Fibroblast of villous mesenchyme (primary cell): ENCODE measurements around the gene BARHL1. TPM values are rescaled to one million over a fixed set of nuclear protein-coding genes. Genes with fewer than 3 reads are reported as not detected.

ENCODE experiments used
- DNase-seq: peaks from one replicate; pipeline ENCODE4 v3.0.0-alpha.2; 2010; ENCODE audit warnings: low read depth
- H3K4me3 ChIP-seq: 2 replicates; pipeline ENCODE4 v1.5.1; 2011; ENCODE audit warnings: low read depth, mild to moderate bottlenecking, low read length
- CTCF ChIP-seq: IDR thresholded peaks from 2 replicates; pipeline ENCODE4 v1.5.1; 2012; ENCODE audit warnings: low read depth, mild to moderate bottlenecking, low read length; ENCODE audit not compliant: insufficient read depth
- total RNA-seq: library from RNA; depleted of rRNA; stranded (reverse); fragments of >200 nt; gene quantifications from 2 replicates; pipeline ENCODE4 v1.2.3, GENCODE V29; 2012

BARHL1 gene
- not detected in 2 replicates for total RNA-seq

- TF ChIP-seq CTCF = no peak
- peak within 1 kb of the TSS; percentile 51 for H3K4me3 ChIP-seq
- DNase-seq = no peak
Observed at GRCh38 chr9:132582276-132582785, at the start of gene BARHL1. TSS of gene BARHL1 (plus strand) at chr9:132582606. CDS start at chr9:132582798, 192 bp downstream.

GRCh38 chr9:132534832-132535231, 47.6 kb upstream of the BARHL1 start:
- no peak for DNase-seq
- no peak overlapping the region for H3K4me3 ChIP-seq
- TF ChIP-seq CTCF = no peak

- no peak for TF ChIP-seq CTCF
- H3K4me3 ChIP-seq = no peak overlapping the region
- DNase-seq = no peak
Observed at GRCh38 chr9:132536124-132536523, 46.3 kb upstream of the BARHL1 start.

GRCh38 chr9:132537352-132537751, 45.1 kb upstream of the BARHL1 start:
- no peak for DNase-seq
- no peak overlapping the region for H3K4me3 ChIP-seq
- no peak for TF ChIP-seq CTCF

GRCh38 chr9:132538071-132538470, 44.3 kb upstream of the BARHL1 start:
- TF ChIP-seq CTCF = no peak

GRCh38 chr9:132539096-132539495, 43.3 kb upstream of the BARHL1 start:
- no peak for TF ChIP-seq CTCF
- no peak overlapping the region for H3K4me3 ChIP-seq

More at GRCh38 chr9:132538071-132538470, 44.3 kb upstream of the BARHL1 start:
- no peak overlapping the region for H3K4me3 ChIP-seq
- DNase-seq = no peak

GRCh38 chr9:132541051-132541450, 41.4 kb upstream of the BARHL1 start:
- no peak for TF ChIP-seq CTCF
- DNase-seq = no peak
- H3K4me3 ChIP-seq = no peak overlapping the region

More at GRCh38 chr9:132539096-132539495, 43.3 kb upstream of the BARHL1 start:
- DNase-seq = no peak
